ENCODE results near the gene APBA1.

Gene APBA1

DNA sequence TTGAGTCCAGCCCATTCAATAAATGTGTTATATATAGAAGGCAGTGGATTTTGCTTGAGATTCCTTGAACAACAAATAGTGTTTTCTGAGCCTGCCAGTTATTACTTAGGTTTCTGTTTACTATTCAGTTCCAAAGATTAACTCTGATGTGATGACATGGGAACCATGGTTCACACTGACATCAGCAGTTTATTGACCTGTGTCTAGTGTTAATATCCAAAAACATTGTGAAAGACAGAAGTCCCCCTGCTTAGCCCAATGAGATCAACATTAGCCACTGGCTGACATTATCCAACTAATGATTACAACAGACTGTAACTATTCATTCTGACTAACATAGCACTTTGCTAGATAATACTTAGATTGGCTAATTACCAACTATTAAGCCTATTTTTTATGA is 14.9 kb downstream of the APBA1 start:
- no peak for DNase-seq (ENCODE audit: low spot score)

DNA sequence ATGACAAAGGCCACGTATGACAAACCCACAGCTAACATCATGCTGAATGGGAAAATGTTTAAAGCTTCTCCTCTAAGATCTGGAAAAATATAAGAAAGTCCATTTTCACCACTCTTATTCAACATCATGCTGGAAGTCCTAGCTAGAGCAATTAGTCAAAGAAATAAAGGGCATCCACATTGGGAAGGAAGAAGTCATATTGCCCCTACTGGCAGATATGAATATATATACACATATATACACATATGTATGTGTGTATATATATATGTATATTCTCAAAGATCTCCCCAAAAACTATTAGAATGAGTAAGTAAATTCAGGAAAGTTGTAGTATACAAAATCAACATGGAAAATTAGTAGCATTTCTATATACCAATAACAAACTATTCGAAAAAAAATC is 17.1 kb downstream of the APBA1 start:
- no peak for DNase-seq (ENCODE audit: low spot score)

GRCh38 chr9:69653261-69653660 is 18.9 kb downstream of the APBA1 start:
- no peak for DNase-seq (ENCODE audit: low spot score)

DNA sequence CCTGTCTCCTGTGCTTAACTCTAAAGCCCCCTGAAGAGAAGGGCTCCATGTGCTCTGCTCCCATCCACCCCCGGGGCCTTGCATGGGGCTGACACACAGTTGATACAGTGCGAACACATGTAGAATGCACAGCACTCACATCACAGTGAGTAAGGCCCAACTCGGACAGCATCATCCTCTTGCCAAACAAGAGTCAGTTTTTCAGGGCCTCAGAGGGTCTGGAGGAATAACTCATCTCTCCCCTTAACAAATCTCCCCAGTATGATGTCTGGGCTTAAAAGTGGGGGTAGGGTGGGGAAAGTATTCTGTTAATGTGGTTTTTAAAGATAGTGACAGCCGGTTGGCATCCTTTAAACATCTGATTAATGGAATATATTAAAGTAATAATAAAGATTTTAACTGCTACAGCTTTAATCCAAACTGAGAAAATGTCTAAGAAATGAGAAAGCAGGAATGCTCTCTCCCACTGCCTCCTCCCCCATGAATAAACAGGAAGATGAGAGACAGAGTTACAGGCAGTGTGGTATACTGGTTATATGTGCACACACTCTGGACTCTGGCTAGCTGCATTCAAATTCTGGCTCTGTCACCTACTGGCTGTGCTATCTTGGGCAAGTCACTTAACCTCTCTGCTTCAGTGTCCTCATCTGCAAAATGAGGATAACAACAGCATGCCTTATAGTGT is 22.5 kb downstream of the APBA1 start:
- DNase-seq (ENCODE audit: low spot score) = no peak

- DNase-seq (ENCODE audit: low spot score) = no peak
These were observed 24.4 kb downstream of the APBA1 start for GRCh38 chr9:69647804-69648203.

DNA sequence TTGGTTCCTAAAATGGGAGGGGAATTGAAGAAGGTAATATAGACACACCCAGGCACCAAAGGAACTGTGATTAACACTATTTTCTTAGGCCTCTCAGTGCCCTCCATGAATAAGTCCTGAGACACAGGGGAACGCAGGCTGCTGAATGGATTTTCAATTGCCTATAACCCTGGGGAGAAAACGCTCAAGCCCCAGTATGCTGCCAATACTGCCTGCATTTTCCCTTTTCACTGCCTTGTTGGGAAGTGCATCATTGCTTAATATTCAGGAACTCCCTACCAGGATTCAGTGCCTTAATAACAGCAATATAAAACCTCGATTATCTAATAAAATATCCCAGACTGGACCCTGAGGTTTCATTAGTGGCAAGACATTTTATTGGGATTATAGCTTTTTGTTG is 25.4 kb downstream of the APBA1 start:
- no peak for DNase-seq (ENCODE audit: low spot score)

GRCh38 chr9:69645488-69645887 is 26.7 kb downstream of the APBA1 start:
- no peak for DNase-seq (ENCODE audit: low spot score)

DNA sequence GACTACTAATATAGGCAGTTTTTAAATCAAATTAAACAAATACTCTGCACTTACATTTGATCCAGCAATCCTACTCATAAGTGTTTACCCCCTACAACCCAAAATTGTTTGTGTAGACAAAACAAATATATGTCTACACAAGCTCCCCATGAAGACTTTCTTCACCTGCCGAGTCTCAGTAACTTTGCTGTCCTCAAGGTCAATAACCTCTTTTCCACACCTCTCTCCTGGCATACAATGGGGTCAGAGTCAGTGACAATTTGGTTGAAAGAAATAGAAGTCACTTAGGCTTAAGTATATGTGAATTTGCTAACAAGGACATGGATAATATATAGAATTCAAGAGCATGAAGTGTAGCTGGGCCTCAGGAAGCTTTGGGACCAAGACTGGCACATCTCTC is 29.1 kb downstream of the APBA1 start:
- DNase-seq (ENCODE audit: low spot score) = no peak

GRCh38 chr9:69637817-69638200 is 34.4 kb downstream of the APBA1 start:
- DNase-seq (ENCODE audit: low spot score) = no peak

DNA sequence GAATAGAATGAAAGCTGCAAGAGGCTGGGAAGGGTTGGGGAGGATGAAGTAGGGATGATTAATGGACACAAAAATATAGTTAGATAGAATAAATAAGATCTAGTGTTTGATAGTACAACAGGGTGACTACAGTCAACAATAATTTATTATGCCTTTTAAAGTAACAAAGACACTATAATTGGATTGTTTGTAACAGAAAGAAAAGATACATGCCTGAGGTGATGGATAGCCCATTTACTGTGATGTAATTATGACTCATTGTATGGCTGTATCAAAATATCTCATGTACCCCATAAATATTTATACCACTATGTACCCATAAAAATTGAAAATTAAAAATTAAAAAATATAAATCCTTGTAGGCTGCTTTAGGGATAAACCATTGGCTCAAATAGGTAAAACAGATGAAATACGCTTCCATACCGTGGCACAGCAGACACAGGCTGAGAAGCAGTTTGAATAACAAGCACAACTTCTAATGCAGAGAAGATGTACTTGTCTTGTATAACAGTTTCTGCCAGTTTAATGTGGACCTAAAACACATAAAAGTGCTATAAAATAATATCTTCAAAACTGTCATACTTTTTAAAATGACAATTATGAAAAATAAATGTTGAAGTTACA is 34.9 kb downstream of the APBA1 start:
- no peak for DNase-seq (ENCODE audit: low spot score)

DNA sequence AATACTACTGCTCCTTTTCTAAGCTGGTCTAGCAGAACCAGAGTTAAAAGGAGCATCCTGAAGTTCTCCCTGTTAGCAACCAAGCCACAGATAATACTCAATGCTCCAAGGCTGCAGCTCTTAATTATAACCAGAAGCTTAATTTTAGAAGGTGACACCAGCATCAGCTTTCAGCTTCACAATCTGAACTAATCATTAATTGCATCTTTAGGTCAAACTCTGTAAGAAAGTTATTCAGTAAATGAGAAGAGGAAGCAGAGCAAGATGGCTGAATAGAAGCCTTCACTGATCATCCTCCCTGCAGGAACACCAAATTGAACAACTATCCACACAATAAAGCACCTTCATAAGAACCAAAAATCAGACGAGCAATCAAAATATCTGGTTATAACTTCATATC is 38.5 kb downstream of the APBA1 start:
- no peak for DNase-seq (ENCODE audit: low spot score)

GRCh38 chr9:69632768-69633167 is 39.4 kb downstream of the APBA1 start:
- DNase-seq (ENCODE audit: low spot score) = no peak

DNA sequence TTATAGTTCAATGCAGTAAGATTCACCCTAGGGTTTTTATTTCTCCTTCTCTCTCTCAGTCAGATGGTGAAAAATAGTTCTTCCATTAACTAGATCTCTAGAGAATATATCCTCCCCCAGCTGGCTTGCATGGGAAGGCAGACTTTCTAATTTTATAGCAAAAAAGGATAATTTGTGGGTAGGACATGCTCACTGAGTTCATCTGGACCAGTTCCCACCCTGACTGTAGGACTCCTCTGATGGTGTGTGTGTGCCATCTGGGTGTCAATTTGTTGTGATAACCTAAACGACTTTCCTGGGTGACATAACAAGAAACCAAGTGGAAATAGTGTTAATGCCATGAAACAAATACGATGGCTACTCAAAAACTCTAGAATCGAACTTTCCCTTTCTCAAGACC is 44.9 kb downstream of the APBA1 start:
- DNase-seq (ENCODE audit: low spot score) = no peak

- DNase-seq (ENCODE audit: low spot score) = no peak
These were observed 48.9 kb downstream of the APBA1 start for GRCh38 chr9:69623276-69623675.

DNA sequence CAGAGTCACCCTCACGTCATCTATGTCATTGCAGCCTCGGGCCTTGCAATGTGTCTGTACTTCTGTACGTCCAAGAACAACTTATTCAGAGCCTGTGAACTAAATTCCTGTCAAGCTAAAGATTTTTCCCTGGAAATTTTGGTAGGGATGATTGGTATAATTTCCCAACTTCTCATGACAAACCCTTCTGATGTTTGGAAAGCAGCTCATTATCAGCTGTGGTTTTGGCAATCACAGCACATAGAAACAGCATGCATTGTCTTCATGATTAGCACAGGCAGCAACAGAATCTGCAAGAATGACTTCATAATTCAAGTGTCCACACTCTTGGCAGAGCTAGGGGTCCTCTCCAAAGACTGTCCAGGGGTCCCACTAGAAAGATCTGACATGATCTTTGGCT is 49.5 kb downstream of the APBA1 start:
- DNase-seq (ENCODE audit: low spot score) = no peak

DNA sequence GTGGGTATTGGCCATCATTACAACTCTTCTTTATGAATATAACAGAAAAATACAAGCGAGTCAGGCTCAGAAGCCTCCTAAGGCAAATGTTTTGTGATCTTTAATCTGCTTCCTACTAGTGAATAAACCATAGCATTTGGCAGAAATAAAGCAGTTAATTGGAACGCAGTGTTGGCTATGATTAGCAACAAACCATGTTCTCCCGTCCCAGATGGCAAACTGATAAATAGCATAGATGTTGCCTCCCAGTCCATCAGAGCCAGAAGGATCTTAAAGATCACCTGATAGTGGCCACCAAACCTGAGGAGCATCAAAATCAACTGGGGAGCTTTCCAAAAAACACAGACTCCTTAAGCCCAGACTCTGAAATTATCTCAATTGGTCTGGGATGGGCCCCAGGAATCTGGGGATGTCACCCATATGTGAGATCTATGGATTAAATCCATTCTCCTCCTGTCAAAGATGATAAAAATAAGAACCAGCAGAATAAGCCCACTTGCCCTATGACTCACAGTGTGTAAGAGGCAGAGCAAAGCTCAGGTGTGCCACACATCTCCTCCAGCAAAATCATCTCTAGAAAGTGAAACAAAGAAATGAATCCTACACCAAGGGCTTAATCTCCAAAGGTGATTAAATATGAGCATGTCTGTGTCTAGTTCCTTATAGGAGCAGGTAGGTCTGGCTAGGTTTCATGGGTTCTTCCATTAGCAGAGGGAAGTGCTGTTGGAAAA is 50.3 kb downstream of the APBA1 start:
- no peak for DNase-seq (ENCODE audit: low spot score)

DNA sequence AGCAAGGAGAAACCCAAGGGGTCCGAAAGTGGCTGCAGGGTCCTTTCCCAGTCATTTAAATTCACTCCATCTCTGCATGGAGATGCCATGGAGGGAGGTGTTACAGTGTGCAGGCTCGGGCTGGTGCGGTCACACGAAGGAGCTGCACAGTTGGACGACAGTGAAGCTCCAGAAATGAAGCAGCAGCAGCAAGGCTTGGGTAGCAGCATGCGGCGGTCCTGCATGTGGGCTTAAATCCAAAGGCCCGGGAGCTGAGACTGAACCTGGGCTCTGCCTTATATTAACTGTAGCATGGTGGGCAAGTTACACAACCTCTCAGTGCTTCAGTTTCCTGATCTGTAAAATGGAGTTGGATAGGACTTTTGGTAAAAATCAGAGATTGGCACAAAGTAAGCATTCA is 51.4 kb downstream of the APBA1 start:
- DNase-seq (ENCODE audit: low spot score) = no peak

DNA sequence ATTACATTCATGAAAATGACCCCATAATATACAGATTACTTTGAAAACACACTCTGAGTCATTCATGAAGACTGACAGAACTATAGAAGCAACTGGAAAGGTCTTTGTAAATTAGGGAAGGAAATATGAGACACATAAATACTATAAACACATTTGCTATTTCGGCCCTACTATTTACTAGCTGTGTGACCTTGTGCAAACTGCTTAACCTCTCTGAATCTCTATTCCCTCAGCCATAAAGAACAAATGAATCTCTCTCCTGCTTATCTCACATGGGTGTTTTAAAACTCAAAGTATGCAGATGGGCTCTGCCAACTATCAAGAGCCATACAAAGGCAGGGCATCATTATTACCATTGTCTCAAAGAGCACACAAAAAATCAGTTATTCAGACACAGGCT is 52.9 kb downstream of the APBA1 start:
- DNase-seq (ENCODE audit: low spot score) = no peak

DNA sequence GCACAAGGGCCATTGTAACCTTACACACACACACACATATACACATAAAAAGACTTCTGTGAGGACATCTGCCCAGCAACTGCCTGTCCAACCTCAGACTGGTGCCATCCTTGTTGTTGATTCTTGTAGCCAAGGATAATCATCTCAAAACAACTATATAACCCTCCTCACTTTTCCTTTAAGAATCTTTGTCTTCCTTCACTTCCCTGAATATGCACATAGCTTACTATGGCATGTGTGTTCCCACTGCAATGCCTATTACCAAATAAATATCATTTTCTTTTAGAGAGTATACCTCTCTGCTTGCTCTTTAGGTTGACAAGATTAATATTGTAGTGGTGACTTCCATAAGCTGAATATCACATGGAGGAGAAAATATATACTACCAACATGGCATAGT is 55.2 kb downstream of the APBA1 start:
- no peak for DNase-seq (ENCODE audit: low spot score)

GRCh38 chr9:69615880-69616279 is 56.3 kb downstream of the APBA1 start:
- no peak for DNase-seq (ENCODE audit: low spot score)

GRCh38 chr9:69611221-69611620 is 61.0 kb downstream of the APBA1 start:
- DNase-seq (ENCODE audit: low spot score) = no peak

GRCh38 chr9:69609156-69609555 is 63.0 kb downstream of the APBA1 start:
- DNase-seq (ENCODE audit: low spot score) = no peak

DNA sequence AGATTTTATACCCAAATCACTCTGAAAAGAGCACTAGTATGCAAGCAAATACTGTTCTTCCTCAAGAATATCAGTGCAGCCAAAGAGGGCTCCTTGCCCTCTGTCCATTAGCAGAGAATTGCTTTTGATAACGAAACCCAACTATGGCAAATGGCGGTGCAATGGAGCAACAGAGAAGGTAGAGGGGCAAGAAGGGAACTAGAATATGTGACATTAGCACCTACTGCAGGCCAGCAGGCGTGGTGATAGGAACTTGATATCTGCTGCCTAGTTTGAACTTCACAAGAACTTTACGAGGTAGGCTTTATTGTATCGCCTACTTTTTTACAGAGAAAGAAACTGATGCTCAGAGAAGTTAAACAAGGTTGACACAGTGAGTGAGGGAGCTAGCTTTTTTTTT is 66.1 kb downstream of the APBA1 start:
- no peak for DNase-seq (ENCODE audit: low spot score)

- no peak for DNase-seq (ENCODE audit: low spot score)
These were observed 66.8 kb downstream of the APBA1 start for GRCh38 chr9:69605406-69605805.

Data from hematopoietic multipotent progenitor cell treated with erythropoietin and hydrocortisone succinate and interleukin-3 and kit ligand, for 17 days (in vitro differentiated cells).